Measurements from ENCODE around the gene SEMA5B. TPM values are rescaled to one million over a fixed set of nuclear protein-coding genes. Genes with fewer than 3 reads are reported as not detected.

SEMA5B gene
- total RNA-seq, 1 experiment from 2014 or later = not detected

GRCh38 chr3:123064914-123065313 lies 37.4 kb upstream of the SEMA5B start:
- Histone ChIP-seq H3K27me3 (no peaks in the 10 kb centered on the region), H3K4me3 (no peak overlapping the region), H3K9me3 (no peaks in the 10 kb centered on the region), H3K36me3 (peaks cover 3% of the 10 kb centered on the region; the same call in 1 of the 2 replicates)
- DNase-seq = no peak

GRCh38 chr3:123064506-123064905 lies 36.9 kb upstream of the SEMA5B start:
- no peak for DNase-seq
- Histone ChIP-seq H3K27me3 (no peaks in the 10 kb centered on the region), H3K4me3 (no peak overlapping the region), H3K36me3 (peaks cover 3% of the 10 kb centered on the region; the same call in 1 of the 2 replicates), H3K9me3 (no peaks in the 10 kb centered on the region)

DNA sequence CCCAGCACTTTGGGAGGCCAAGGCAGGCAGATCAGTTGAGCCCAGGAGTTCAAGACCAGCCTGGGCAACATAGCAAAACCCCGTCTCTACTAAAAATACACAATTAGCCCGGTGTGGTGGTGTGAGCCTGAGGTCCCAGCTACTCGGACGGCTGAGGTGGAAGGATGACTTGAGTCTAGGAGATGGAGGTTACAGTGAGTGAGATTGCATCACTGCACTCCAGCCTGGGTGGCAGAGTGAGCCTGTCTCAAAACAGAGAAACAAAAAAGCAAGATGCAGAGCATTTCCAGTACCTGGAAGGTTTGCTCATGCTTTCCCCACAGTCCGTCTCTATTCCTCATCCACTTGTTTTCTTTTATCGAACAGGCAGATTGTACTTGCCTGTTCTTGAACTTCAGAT lies 35.5 kb upstream of the SEMA5B start:
- no peak for DNase-seq
- Histone ChIP-seq H3K27me3 (no peaks in the 10 kb centered on the region), H3K36me3 (no peaks in the 10 kb centered on the region; the same call in 1 of the 2 replicates), H3K9me3 (no peaks in the 10 kb centered on the region), H3K4me3 (no peak overlapping the region)

GRCh38 chr3:123061856-123062255 lies 34.3 kb upstream of the SEMA5B start:
- Histone ChIP-seq H3K4me3 (no peak overlapping the region), H3K27me3 (no peaks in the 10 kb centered on the region), H3K36me3 (no peaks in the 10 kb centered on the region), H3K9me3 (no peaks in the 10 kb centered on the region)
- no peak for DNase-seq

GRCh38 chr3:123060054-123060453 lies 32.5 kb upstream of the SEMA5B start:
- Histone ChIP-seq H3K9me3 (no peaks in the 10 kb centered on the region), H3K4me3 (no peak overlapping the region), H3K36me3 (no peaks in the 10 kb centered on the region), H3K27me3 (no peaks in the 10 kb centered on the region)
- DNase-seq = no peak

GRCh38 chr3:123058505-123058904 lies 30.9 kb upstream of the SEMA5B start:
- DNase-seq = no peak
- Histone ChIP-seq H3K9me3 (no peaks in the 10 kb centered on the region), H3K36me3 (no peaks in the 10 kb centered on the region), H3K27me3 (no peaks in the 10 kb centered on the region), H3K4me3 (no peak overlapping the region)

GRCh38 chr3:123055352-123055751 lies 27.8 kb upstream of the SEMA5B start:
- no peak overlapping the region for H3K4me3 ChIP-seq
- no peaks in the 10 kb centered on the region for H3K36me3 ChIP-seq
- H3K27me3 ChIP-seq = no peaks in the 10 kb centered on the region
- no peaks in the 10 kb centered on the region for H3K9me3 ChIP-seq
- DNase-seq = no peak

GRCh38 chr3:123054931-123055330 lies 27.4 kb upstream of the SEMA5B start:
- no peaks in the 10 kb centered on the region for H3K27me3 ChIP-seq
- DNase-seq = no peak
- H3K36me3 ChIP-seq = no peaks in the 10 kb centered on the region
- no peaks in the 10 kb centered on the region for H3K9me3 ChIP-seq
- H3K4me3 ChIP-seq = no peak overlapping the region

- no peaks in the 10 kb centered on the region for H3K36me3 ChIP-seq
- H3K27me3 ChIP-seq = no peaks in the 10 kb centered on the region
- peak; percentile 83 for DNase-seq
- H3K4me3 ChIP-seq = no peak overlapping the region
- H3K9me3 ChIP-seq = no peaks in the 10 kb centered on the region
Observed at GRCh38 chr3:123054109-123054778, 26.7 kb upstream of the SEMA5B start.

DNA sequence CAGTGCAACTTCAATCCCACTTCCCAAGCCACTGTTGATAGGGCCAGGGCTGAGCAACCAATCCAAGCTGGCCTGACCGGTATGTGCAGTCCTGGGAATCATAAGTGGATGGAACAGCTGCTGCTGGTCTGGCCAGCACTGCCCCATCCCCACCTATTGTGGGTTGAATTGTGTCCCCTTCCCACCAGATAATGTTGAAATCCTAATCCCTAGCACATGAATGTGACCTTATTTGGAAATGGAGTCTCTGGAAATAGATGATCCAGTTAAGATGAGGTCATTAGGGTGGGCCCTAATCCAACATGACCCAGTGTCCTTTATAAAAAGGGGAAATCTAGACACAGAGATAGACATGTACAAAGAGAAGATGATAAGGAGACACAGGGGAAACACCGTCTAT lies 25.5 kb upstream of the SEMA5B start:
- peak; percentile 36 for DNase-seq
- H3K4me3 ChIP-seq = no peak overlapping the region
- no peaks in the 10 kb centered on the region for H3K27me3 ChIP-seq
- H3K9me3 ChIP-seq = no peaks in the 10 kb centered on the region
- H3K36me3 ChIP-seq = no peaks in the 10 kb centered on the region

DNA sequence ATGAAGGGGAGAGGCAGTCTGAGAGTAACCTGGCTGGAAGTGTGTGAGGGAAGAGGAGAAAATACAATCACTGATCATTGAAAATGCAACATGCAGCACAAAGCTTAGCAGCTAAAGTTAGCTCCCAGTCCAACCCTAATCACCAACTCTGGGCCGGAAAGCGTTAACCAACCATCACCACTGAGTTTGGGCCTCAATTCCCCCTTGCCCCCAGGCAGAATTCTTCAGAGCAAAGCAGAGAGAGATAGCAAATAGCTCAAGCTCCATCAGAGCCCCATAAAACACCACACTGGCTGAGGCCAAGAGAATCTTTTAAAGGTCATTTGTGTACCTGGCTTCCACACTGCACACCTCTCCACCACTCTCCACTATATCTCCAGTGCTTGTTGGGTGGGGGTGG lies 23.1 kb upstream of the SEMA5B start:
- no peak for DNase-seq
- H3K9me3 ChIP-seq = no peaks in the 10 kb centered on the region
- no peaks in the 10 kb centered on the region for H3K36me3 ChIP-seq
- no peak overlapping the region for H3K4me3 ChIP-seq
- H3K27me3 ChIP-seq = no peaks in the 10 kb centered on the region

- Histone ChIP-seq H3K27me3 (no peaks in the 10 kb centered on the region), H3K9me3 (no peaks in the 10 kb centered on the region), H3K4me3 (no peak overlapping the region), H3K36me3 (no peaks in the 10 kb centered on the region)
- no peak for DNase-seq
Observed at GRCh38 chr3:123048480-123049237, 21.1 kb upstream of the SEMA5B start.

GRCh38 chr3:123047062-123047319 lies 19.4 kb upstream of the SEMA5B start:
- no peak for DNase-seq
- H3K27me3 ChIP-seq = no peaks in the 10 kb centered on the region
- H3K4me3 ChIP-seq = no peak overlapping the region
- H3K36me3 ChIP-seq = no peaks in the 10 kb centered on the region
- H3K9me3 ChIP-seq = no peaks in the 10 kb centered on the region

GRCh38 chr3:123046262-123047061 lies 18.9 kb upstream of the SEMA5B start:
- Histone ChIP-seq H3K27me3 (no peaks in the 10 kb centered on the region), H3K4me3 (no peak overlapping the region), H3K9me3 (no peaks in the 10 kb centered on the region), H3K36me3 (no peaks in the 10 kb centered on the region)
- peak; percentile 88 for DNase-seq

DNA sequence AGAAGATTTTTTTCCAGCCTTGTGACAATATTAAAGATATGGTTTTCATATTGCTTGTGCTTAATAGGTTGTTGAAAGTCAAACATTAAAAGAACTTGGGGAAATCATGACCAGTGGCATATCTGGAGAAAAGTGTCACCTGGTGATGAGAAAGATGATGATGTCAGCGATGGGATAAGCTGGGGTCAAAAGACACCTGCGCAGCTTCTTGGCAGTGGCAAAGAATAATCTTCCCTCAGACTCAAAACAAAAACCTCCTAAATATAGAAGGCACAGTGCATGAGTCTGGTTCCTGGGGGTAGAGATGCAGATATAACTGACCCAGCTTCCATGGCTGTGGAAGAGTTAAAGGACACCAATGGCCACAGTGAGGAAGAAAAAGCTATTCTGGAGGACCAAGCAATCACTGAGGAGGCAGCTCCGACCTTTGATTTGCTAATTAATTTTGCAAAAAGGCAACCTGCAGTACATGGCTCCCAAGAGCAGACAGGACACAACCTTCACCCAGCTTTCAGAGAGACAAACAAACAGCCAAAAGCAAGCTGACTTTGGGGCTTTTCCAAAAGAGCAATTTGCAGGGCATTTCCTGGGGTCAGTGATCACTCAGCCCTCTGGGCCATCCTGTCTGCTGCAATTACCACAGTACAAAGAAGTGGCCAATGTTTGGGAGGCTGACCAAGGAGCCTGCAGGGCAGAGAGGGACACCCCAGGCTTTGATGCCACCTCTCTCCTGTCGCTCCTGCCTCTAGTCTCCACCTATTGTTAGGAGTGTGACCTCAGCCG lies 17.6 kb upstream of the SEMA5B start:
- Histone ChIP-seq H3K9me3 (no peaks in the 10 kb centered on the region), H3K27me3 (no peaks in the 10 kb centered on the region), H3K4me3 (no peak overlapping the region), H3K36me3 (no peaks in the 10 kb centered on the region)
- DNase-seq = peak; percentile 69

DNA sequence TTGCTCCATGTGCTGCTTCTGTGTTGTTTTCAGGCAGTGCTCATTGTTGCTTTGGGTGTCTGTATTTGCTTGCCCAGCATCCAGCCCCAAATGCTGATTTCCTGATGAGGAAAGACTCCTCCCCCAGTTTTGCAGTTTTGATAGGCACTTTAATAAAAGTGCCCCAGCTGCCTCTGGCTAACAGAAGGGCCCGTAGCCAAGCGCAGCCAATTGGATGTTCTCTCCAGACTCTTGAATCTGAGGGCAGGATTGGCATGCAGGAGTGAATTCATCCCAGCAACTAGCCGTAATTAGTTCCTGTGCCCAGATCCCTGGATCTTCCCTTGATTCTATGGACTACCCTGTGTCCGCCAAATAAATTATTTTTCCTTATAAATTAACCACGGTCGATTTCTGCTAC lies 14.8 kb upstream of the SEMA5B start:
- no peaks in the 10 kb centered on the region for H3K9me3 ChIP-seq
- no peaks in the 10 kb centered on the region for H3K27me3 ChIP-seq

DNA sequence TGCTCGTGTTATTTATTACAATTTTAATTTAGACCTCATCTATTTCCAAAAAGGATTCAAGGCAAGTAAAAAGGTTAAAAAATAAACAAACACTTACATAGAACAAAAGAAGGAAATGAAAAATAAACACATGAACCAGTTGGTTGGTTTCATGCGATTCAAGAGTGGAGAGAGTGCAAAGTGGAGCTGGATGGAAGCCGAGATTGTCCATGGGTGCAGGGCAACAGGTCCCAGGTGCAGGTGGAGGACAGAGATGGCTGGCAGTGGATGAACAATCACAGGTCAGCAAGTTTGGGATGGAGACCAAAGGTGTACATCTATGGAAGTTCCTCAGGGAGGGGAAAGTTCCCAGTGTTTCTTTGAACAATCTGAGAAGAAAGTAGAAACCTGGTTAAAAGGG lies 11.6 kb upstream of the SEMA5B start:
- DNase-seq = no peak
- Histone ChIP-seq H3K4me3 (no peak overlapping the region), H3K27me3 (no peaks in the 10 kb centered on the region), H3K9me3 (no peaks in the 10 kb centered on the region), H3K36me3 (no peaks in the 10 kb centered on the region)

More for the DNA sequence above, 14.8 kb upstream of the SEMA5B start:
- DNase-seq = no peak
- H3K36me3 ChIP-seq = no peaks in the 10 kb centered on the region
- H3K4me3 ChIP-seq = no peak overlapping the region
